CD4-positive, alpha-beta T cell (primary cell): Measurements from ENCODE around the gene SPATA9. TPM values are rescaled to one million over a fixed set of nuclear protein-coding genes. Genes with fewer than 3 reads are reported as not detected.
"Not testable (repeated sequence)": the region's sequence is repeated elsewhere in the genome, so short reads cannot be mapped to it uniquely, and the experiment has no call there.

ENCODE experiments used
- ATAC-seq: fragments of 200-7000 bp; cut with Tn5 transposase; one replicate; pipeline ENCODE4 v1.10.0; 2022; ENCODE audit warnings: mild to moderate bottlenecking; ENCODE audit not compliant: poor library complexity
- CTCF ChIA-PET: fragments of 350-600 bp; sonication (Branson Sonifier 250); formaldehyde crosslinking; loops from one replicate; lab custom pipeline; 2021; ENCODE audit warnings: antibody characterized with exemption, inconsistent platforms; lab: Charles Lee
- POLR2A ChIA-PET: fragments of 350-600 bp; sonication (Branson Sonifier 250); formaldehyde crosslinking; loops from one replicate; lab custom pipeline; 2021; ENCODE audit warnings: antibody characterized with exemption, inconsistent platforms; lab: Charles Lee
- DNase-seq, 14 experiments: peaks; one replicate each; pipeline ENCODE4 v3.0.0-alpha.2; 2013 to 2020; ENCODE audit warnings: mixed read lengths in 2 of 14
- H3K27ac ChIP-seq, 2 donors: one replicate each; pipeline versions ENCODE4 v1.5.1 to v1.7.0; 2013; ENCODE audit warnings: low read length in 2 of 2, low read depth in 1 of 2, mild to moderate bottlenecking in 1 of 2
- H3K27me3 ChIP-seq, 2 experiments: 1 replicate in 1 of 2; 2 replicates in 1 of 2; pipeline versions ENCODE4 v1.6.1 to v1.7.0; 2013; ENCODE audit warnings: low read length in 2 of 2, control low read depth in 1 of 2, mild to moderate bottlenecking in 1 of 2, moderate library complexity in 1 of 2; ENCODE audit not compliant: insufficient read depth in 2 of 2, control insufficient read depth in 1 of 2
- H3K36me3 ChIP-seq: one replicate; pipeline ENCODE4 v1.6.1; 2013; ENCODE audit warnings: low read length, control low read depth; ENCODE audit not compliant: insufficient read depth
- H3K4me1 ChIP-seq: one replicate; pipeline ENCODE4 v1.6.1; 2013; ENCODE audit warnings: low read length, control low read depth; ENCODE audit not compliant: insufficient read depth
- H3K4me3 ChIP-seq: one replicate; pipeline ENCODE4 v1.5.1; 2013; ENCODE audit warnings: mild to moderate bottlenecking, low read length, moderate library complexity
- H3K9me3 ChIP-seq, 2 experiments: 1 replicate in 1 of 2; 2 replicates in 1 of 2; pipeline versions ENCODE4 v1.6.1 to v1.7.0; 2013; ENCODE audit warnings: low read length in 2 of 2, mild to moderate bottlenecking in 2 of 2, control low read depth in 1 of 2, moderate library complexity in 1 of 2; ENCODE audit not compliant: control insufficient read depth in 1 of 2, insufficient read depth in 1 of 2
- H3K27ac Mint-ChIP-seq: one replicate; pipeline ENCODE4 v1.8.0; 2020; ENCODE audit warnings: mixed read lengths
- H3K27me3 Mint-ChIP-seq: one replicate; pipeline ENCODE4 v1.8.0; 2021; ENCODE audit warnings: mixed read lengths
- H3K36me3 Mint-ChIP-seq: one replicate; pipeline ENCODE4 v1.8.0; 2021; ENCODE audit warnings: low read depth, mixed read lengths
- H3K4me1 Mint-ChIP-seq: one replicate; pipeline ENCODE4 v1.8.0; 2021; ENCODE audit warnings: low read depth, mixed read lengths
- H3K4me3 Mint-ChIP-seq: one replicate; pipeline ENCODE4 v1.8.0; 2020; ENCODE audit warnings: mild to moderate bottlenecking, mixed read lengths
- H3K9me3 Mint-ChIP-seq: one replicate; pipeline ENCODE4 v1.8.0; 2020; ENCODE audit warnings: mixed read lengths
- CTCF ChIP-seq: fragments of 200-600 bp; IDR thresholded peaks from one replicate; pipeline ENCODE4 v1.8.0; 2022; ENCODE audit warnings: antibody characterized with exemption, mild to moderate bottlenecking
- intact Hi-C, 2 experiments: fragments of 100-400 bp; cut with DNase I in 1 of 2; cut with micrococcal nuclease in 1 of 2; formaldehyde crosslinking; loops; one replicate each; pipeline versions ENCODE4 v1.15.1 to v1.9.0; 2023 to 2025; cut with DNase I, micrococcal nuclease
- total RNA-seq, 174 experiments: library from RNA in 2 of 174; stranded (reverse) in 2 of 174; gene quantifications; one replicate each; pipeline ENCODE4 v1.2.3 and lab custom pipeline; 2021 to 2026

The SPATA9 gene
- total RNA-seq, 2 experiments from 2014 or later = not detected

GRCh38 chr5:95717439-95717838 lies 34.6 kb upstream of the SPATA9 start:
- intact Hi-C loops = no loop called here

GRCh38 chr5:95715799-95716461 lies 33.1 kb upstream of the SPATA9 start:
- DNase-seq (no peak), ATAC-seq (no peak)
- ChIA-PET POLR2A (no interaction called here), CTCF (no interaction called here)
- no peak for TF ChIP-seq CTCF
- Mint-ChIP-seq H3K4me3 (no peak overlapping the region), H3K27ac (no peak overlapping the region), H3K36me3 (no peaks in the 10 kb centered on the region), H3K4me1 (peaks cover 11% of the 10 kb centered on the region), H3K9me3 (no peaks in the 10 kb centered on the region), H3K27me3 (no peaks in the 10 kb centered on the region)
- Histone ChIP-seq H3K4me3 (no peak overlapping the region), H3K9me3 (no peaks in the 10 kb centered on the region), H3K27ac (no peak overlapping the region), H3K36me3 (no peaks in the 10 kb centered on the region), H3K4me1 (peaks cover 22% of the 10 kb centered on the region), H3K27me3 (no peaks in the 10 kb centered on the region)
- intact Hi-C loops = no loop called here

More at GRCh38 chr5:95717439-95717838, 34.6 kb upstream of the SPATA9 start:
- Mint-ChIP-seq H3K36me3 (no peaks in the 10 kb centered on the region), H3K9me3 (no peaks in the 10 kb centered on the region), H3K27ac (no peak overlapping the region), H3K4me3 (no peak overlapping the region), H3K4me1 (peaks cover 11% of the 10 kb centered on the region), H3K27me3 (no peaks in the 10 kb centered on the region)
- POLR2A ChIA-PET = interaction anchor here (1.0 kb wide), 1 partner anchor 13 kb away, joined by 3 read pairs; no protein-coding TSS in a partner anchor
- no peak for ATAC-seq
- Histone ChIP-seq H3K36me3 (no peaks in the 10 kb centered on the region), H3K9me3 (no peaks in the 10 kb centered on the region), H3K4me1 (peaks cover 22% of the 10 kb centered on the region), H3K4me3 (no peak overlapping the region), H3K27ac (no peak overlapping the region), H3K27me3 (no peaks in the 10 kb centered on the region)
- TF ChIP-seq CTCF = no peak
- no peak for DNase-seq
- CTCF ChIA-PET = interaction anchor here (1.1 kb wide), 1 partner anchor 8 kb away, joined by 3 read pairs; no protein-coding TSS in a partner anchor

- no peaks in the 10 kb centered on the region for H3K27me3 Mint-ChIP-seq
- Histone ChIP-seq H3K27me3 (no peaks in the 10 kb centered on the region), H3K9me3 (no peaks in the 10 kb centered on the region), H3K4me1 (peaks cover 20% of the 10 kb centered on the region), H3K4me3 (no peak overlapping the region), H3K36me3 (no peaks in the 10 kb centered on the region), H3K27ac (no peak overlapping the region)
- H3K9me3 Mint-ChIP-seq = no peaks in the 10 kb centered on the region
- TF ChIP-seq CTCF = no peak
- intact Hi-C loops = no loop called here
- no peak for ATAC-seq
- H3K36me3 Mint-ChIP-seq = no peaks in the 10 kb centered on the region
- peaks cover 11% of the 10 kb centered on the region for H3K4me1 Mint-ChIP-seq
- DNase-seq = no peak
- no peak overlapping the region for H3K4me3 Mint-ChIP-seq
- ChIA-PET POLR2A (interaction anchor here (1.0 kb wide), 1 partner anchor 11 kb away, joined by 5 read pairs; no protein-coding TSS in a partner anchor), CTCF (no interaction called here)
- no peak overlapping the region for H3K27ac Mint-ChIP-seq
These were observed 31.3 kb upstream of the SPATA9 start for GRCh38 chr5:95713960-95714710.

- H3K27ac Mint-ChIP-seq, H3K9me3 ChIP-seq, H3K27ac ChIP-seq, H3K27me3 ChIP-seq, H3K27me3 Mint-ChIP-seq, DNase-seq, H3K4me3 Mint-ChIP-seq, POLR2A ChIA-PET, H3K4me3 ChIP-seq, ATAC-seq, H3K36me3 ChIP-seq, CTCF ChIA-PET, intact Hi-C loops, H3K36me3 Mint-ChIP-seq, H3K9me3 Mint-ChIP-seq: not testable (repeated sequence)
- peaks cover 11% of the 10 kb centered on the region for H3K4me1 ChIP-seq
- H3K4me1 Mint-ChIP-seq = peaks cover 11% of the 10 kb centered on the region
These were observed 30.5 kb upstream of the SPATA9 start for GRCh38 chr5:95713246-95713645.
